Sigmoid colon (tissue), 4 donors: ENCODE measurements around the gene HOXD8.

Experiments used
- CTCF ChIP-seq, 4 experiments: fragments of 450-650 bp in 3 of 4; fragments of 200-600 bp in 1 of 4; IDR thresholded peaks; one replicate each; pipeline ENCODE4 v1.5.1; 2016 to 2019; ENCODE audit warnings: antibody characterized with exemption in 4 of 4, mild to moderate bottlenecking in 3 of 4, moderate library complexity in 2 of 4
- EP300 ChIP-seq, 4 donors: sonication (generic); formaldehyde crosslinking; IDR thresholded peaks; one replicate each; pipeline ENCODE4 v1.6.1; 2017; ENCODE audit warnings: antibody characterized with exemption in 4 of 4
- POLR2A ChIP-seq, 2 donors: fragments of 450-650 bp; IDR thresholded peaks; one replicate each; pipeline ENCODE4 v1.6.1; 2016; ENCODE audit warnings: antibody characterized with exemption in 2 of 2, mild to moderate bottlenecking in 2 of 2, moderate library complexity in 2 of 2

- no peak for TF ChIP-seq EP300 (IDR thresholded peaks at IDR 0.05)
- TF ChIP-seq POLR2A (IDR thresholded peaks at IDR 0.05), result no peak
- TF ChIP-seq CTCF (IDR thresholded peaks at IDR 0.05), result no peak
Observed at GRCh38 chr2:176089843-176090395, 39.6 kb upstream of the HOXD8 start.
